HG03378 (cell line): ENCODE data around the gene ROR2.

Source experiments
- ATAC-seq: cut with Tn5 transposase; IDR thresholded peaks from one replicate; pipeline ENCODE4 v1.9.1; 2021; ENCODE audit warnings: mild to moderate bottlenecking, moderate library complexity; ENCODE audit not compliant: unreplicated experiment

The ROR2 gene

GRCh38 chr9:91884153-91884552, 65.9 kb downstream of the ROR2 start:
- ATAC-seq = no peak

- no peak for ATAC-seq
Measured at GRCh38 chr9:91883503-91883902, 66.5 kb downstream of the ROR2 start.

- ATAC-seq = no peak
Measured at GRCh38 chr9:91882627-91883026, 67.4 kb downstream of the ROR2 start.

- ATAC-seq = no peak
Measured at GRCh38 chr9:91880378-91880972, 69.6 kb downstream of the ROR2 start.

- no peak for ATAC-seq
Measured at GRCh38 chr9:91879231-91879630, 70.8 kb downstream of the ROR2 start.

GRCh38 chr9:91873637-91874051, 76.4 kb downstream of the ROR2 start:
- ATAC-seq = no peak

- ATAC-seq = no peak
Measured at GRCh38 chr9:91868732-91869391, 81.2 kb downstream of the ROR2 start.

GRCh38 chr9:91867740-91868139, 82.3 kb downstream of the ROR2 start:
- no peak for ATAC-seq

GRCh38 chr9:91865041-91865440, 85.0 kb downstream of the ROR2 start:
- no peak for ATAC-seq

- ATAC-seq = no peak
Measured at GRCh38 chr9:91864380-91864779, 85.6 kb downstream of the ROR2 start.

- ATAC-seq = no peak
Measured at GRCh38 chr9:91863469-91863868, 86.6 kb downstream of the ROR2 start.

GRCh38 chr9:91858213-91859030, 91.6 kb downstream of the ROR2 start:
- ATAC-seq = no peak

GRCh38 chr9:91857291-91858212, 92.5 kb downstream of the ROR2 start:
- no peak for ATAC-seq

GRCh38 chr9:91856419-91856818, 93.6 kb downstream of the ROR2 start:
- ATAC-seq = no peak

- ATAC-seq = no peak
Measured at GRCh38 chr9:91855196-91855595, 94.8 kb downstream of the ROR2 start.

- ATAC-seq = no peak
Measured at GRCh38 chr9:91852801-91853347, 97.2 kb downstream of the ROR2 start.

GRCh38 chr9:91849694-91850093, 100.3 kb downstream of the ROR2 start:
- no peak for ATAC-seq

GRCh38 chr9:91848146-91848545, 101.9 kb downstream of the ROR2 start:
- no peak for ATAC-seq

GRCh38 chr9:91847581-91848091, 102.4 kb downstream of the ROR2 start:
- no peak for ATAC-seq

GRCh38 chr9:91845879-91846278, 104.1 kb downstream of the ROR2 start:
- no peak for ATAC-seq
